GM23338 (cell line): ENCODE measurements around the gene TRIO.

Experiments used
- CTCF ChIP-seq, 2 experiments: fragments of 200-600 bp in 1 of 2; sonication (generic) in 1 of 2; conservative IDR thresholded peaks; 2 replicates each; pipeline versions ENCODE4 v1.5.1 to v1.6.1; 2016 to 2017; ENCODE audit warnings: antibody characterized with exemption in 2 of 2, low read depth in 2 of 2, mild to moderate bottlenecking in 2 of 2, moderate library complexity in 1 of 2
- EZH2 ChIP-seq: fragments of 200-600 bp; sonication (generic); IDR thresholded peaks from one replicate; pipeline ENCODE4 v1.8.0; 2017; ENCODE audit warnings: antibody characterized with exemption, mild to moderate bottlenecking, low read depth; ENCODE audit not compliant: unreplicated experiment
- JUNB ChIP-seq: IDR thresholded peaks from one replicate; pipeline ENCODE4 v1.6.1; 2016; ENCODE audit warnings: antibody characterized with exemption; ENCODE audit not compliant: unreplicated experiment
- REST ChIP-seq: IDR thresholded peaks from one replicate; pipeline ENCODE4 v1.6.1; 2018; ENCODE audit warnings: antibody characterized with exemption; ENCODE audit not compliant: unreplicated experiment
- ZNF114 ChIP-seq: fragments of 250-450 bp; sonication (Bioruptor Pico); IDR thresholded peaks from 2 replicates; pipeline ENCODE4 v1.5.0; 2020; ENCODE audit warnings: mild to moderate bottlenecking, moderate library complexity

GRCh38 chr5:14396737-14397136 lies 253.6 kb downstream of the TRIO start:
- TF ChIP-seq CTCF (conservative IDR thresholded peaks at IDR 0.05; ENCODE audit: low read depth in 2 of 2) = no peak
- no peak for TF ChIP-seq REST
- TF ChIP-seq EZH2 = no peak
- TF ChIP-seq JUNB = no peak
- TF ChIP-seq ZNF114 (CRISPR knock-in tag) = no peak
